Lung (tissue), 12 donors: ENCODE measurements around the gene NSMCE1. TPM values are rescaled to one million over a fixed set of nuclear protein-coding genes. Genes with fewer than 3 reads are reported as not detected.

ENCODE experiments used
- ATAC-seq: fragments of 200-7000 bp; cut with Tn5 transposase; one replicate; pipeline ENCODE4 v1.9.1; 2020; ENCODE audit warnings: moderate number of reproducible peaks; ENCODE audit not compliant: insufficient read depth, low FRiP score
- DNase-seq, 3 donors: peaks; one replicate each; pipeline ENCODE4 v3.0.0-alpha.2; 2013 to 2017
- H3K27ac ChIP-seq, 2 donors: one replicate each; pipeline ENCODE4 v1.5.1; 2013; ENCODE audit warnings: mild to moderate bottlenecking in 2 of 2, moderate library complexity in 2 of 2, control low read depth in 1 of 2, inconsistent platforms in 1 of 2, low read depth in 1 of 2, low read length in 1 of 2
- H3K27me3 ChIP-seq, 3 donors: one replicate each; pipeline ENCODE4 v1.5.1; 2013; ENCODE audit warnings: low read length in 2 of 3; ENCODE audit not compliant: control insufficient read depth in 3 of 3, insufficient read depth in 3 of 3
- H3K36me3 ChIP-seq, 4 donors: one replicate each; pipeline ENCODE4 v1.5.1; 2013; ENCODE audit warnings: low read length in 4 of 4, mild to moderate bottlenecking in 1 of 4, moderate library complexity in 1 of 4; ENCODE audit not compliant: control insufficient read depth in 4 of 4, insufficient read depth in 4 of 4
- H3K4me1 ChIP-seq, 5 donors: one replicate each; pipeline ENCODE4 v1.5.1; 2013; ENCODE audit warnings: low read length in 5 of 5, mild to moderate bottlenecking in 2 of 5, moderate library complexity in 1 of 5; ENCODE audit not compliant: control insufficient read depth in 5 of 5, insufficient read depth in 5 of 5
- H3K4me3 ChIP-seq: one replicate; pipeline ENCODE4 v1.5.1; 2013; ENCODE audit warnings: mild to moderate bottlenecking, control low read depth, moderate library complexity
- H3K9ac ChIP-seq, 2 donors: one replicate each; pipeline ENCODE4 v1.5.1; 2013; ENCODE audit warnings: low read length in 2 of 2, control low read depth in 1 of 2; ENCODE audit not compliant: insufficient read depth in 1 of 2
- H3K9me3 ChIP-seq, 4 donors: one replicate each; pipeline ENCODE4 v1.5.1; 2013; ENCODE audit warnings: low read length in 3 of 4, mild to moderate bottlenecking in 1 of 4, moderate library complexity in 1 of 4; ENCODE audit not compliant: control insufficient read depth in 4 of 4, insufficient read depth in 3 of 4
- CTCF ChIP-seq: IDR thresholded peaks from 2 replicates; pipeline ENCODE4 v1.5.1; 2012; ENCODE audit warnings: mild to moderate bottlenecking; ENCODE audit errors: control extremely low read depth, extremely low read depth
- WGBS, 2 donors: extraction: QIAGEN DNeasy Blood & Tissue Kit; methylation state at CpG; one replicate each; pipeline ENCODE4 v1.1.7; 2013; 5-methylcytosine and 5-hydroxymethylcytosine counted together
- polyA plus RNA-seq, 2 donors: library from polyadenylated mRNA; stranded (reverse); fragments of 200-250 nt; gene quantifications; one replicate each; pipeline ENCODE4 v1.2.1, GENCODE V29; 2013
- total RNA-seq, 2 donors: library from RNA; depleted of rRNA in 1 of 2; stranded (reverse); fragments of >200 nt in 1 of 2; gene quantifications; one replicate each; pipeline ENCODE4 v1.2.1, GENCODE V29; 2014 to 2021
- donor health status: control.
- donor health status: control.
- donor health status: Bipolar disorder and iron deficiency.
- donor health status: healthy.
- donor health status: DM: yes; HTN: yes; CAD: no.

The NSMCE1 gene
- total and polyA plus RNA-seq, 4 donors: 37.4 to 75.4 (median 57.2) TPM

- Histone ChIP-seq H3K9ac (no peak overlapping the region), H3K9me3 (peaks cover 0 to 3% (median 0%) of the 10 kb centered on the region in 4 donors), H3K36me3 (no peaks in the 10 kb centered on the region), H3K27ac (peak overlapping the region in 1 of 2 donors; percentile 6), H3K27me3 (no peaks in the 10 kb centered on the region), H3K4me1 (no peaks in the 10 kb centered on the region), H3K4me3 (no peak overlapping the region)
- WGBS, 2 donors: 60 to 61% methylated on average over 5 of the region's 5 CpGs
- DNase-seq (no peak), ATAC-seq (peak; percentile 41)
- TF ChIP-seq CTCF: no peak
Observed at GRCh38 chr16:27304881-27305745, 36.5 kb upstream of the NSMCE1 start.

DNA sequence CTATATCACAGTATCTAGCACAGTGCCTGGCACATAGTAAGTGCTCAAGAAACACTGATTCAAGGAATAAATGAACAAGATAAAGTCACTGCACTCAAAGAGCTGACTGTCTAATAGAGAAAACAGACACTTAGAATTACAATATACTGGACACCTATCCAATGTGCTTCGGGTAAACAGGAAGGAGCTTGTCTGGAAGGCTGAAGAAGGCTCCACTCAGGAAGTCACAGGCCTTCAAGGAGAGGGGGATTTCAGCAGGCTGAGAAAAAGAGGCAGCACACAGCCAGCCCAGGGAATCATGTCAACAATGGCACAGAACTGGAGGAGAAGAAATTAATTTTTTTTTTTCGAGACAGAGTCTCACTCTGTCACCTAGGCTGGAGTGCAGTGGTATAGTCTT lies 35.5 kb upstream of the NSMCE1 start:
- no peak for DNase-seq
- no peak overlapping the region for H3K9ac ChIP-seq
- H3K27ac ChIP-seq: no peak overlapping the region
- no peak for ATAC-seq
- peaks cover 0 to 3% (median 0%) of the 10 kb centered on the region in 4 donors for H3K9me3 ChIP-seq
- TF ChIP-seq CTCF: no peak
- no peak overlapping the region for H3K4me3 ChIP-seq
- no peaks in the 10 kb centered on the region for H3K27me3 ChIP-seq
- H3K4me1 ChIP-seq: no peaks in the 10 kb centered on the region
- WGBS, 2 donors: 52 to 54% methylated on average over 2 of the region's 2 CpGs
- no peaks in the 10 kb centered on the region for H3K36me3 ChIP-seq

DNA sequence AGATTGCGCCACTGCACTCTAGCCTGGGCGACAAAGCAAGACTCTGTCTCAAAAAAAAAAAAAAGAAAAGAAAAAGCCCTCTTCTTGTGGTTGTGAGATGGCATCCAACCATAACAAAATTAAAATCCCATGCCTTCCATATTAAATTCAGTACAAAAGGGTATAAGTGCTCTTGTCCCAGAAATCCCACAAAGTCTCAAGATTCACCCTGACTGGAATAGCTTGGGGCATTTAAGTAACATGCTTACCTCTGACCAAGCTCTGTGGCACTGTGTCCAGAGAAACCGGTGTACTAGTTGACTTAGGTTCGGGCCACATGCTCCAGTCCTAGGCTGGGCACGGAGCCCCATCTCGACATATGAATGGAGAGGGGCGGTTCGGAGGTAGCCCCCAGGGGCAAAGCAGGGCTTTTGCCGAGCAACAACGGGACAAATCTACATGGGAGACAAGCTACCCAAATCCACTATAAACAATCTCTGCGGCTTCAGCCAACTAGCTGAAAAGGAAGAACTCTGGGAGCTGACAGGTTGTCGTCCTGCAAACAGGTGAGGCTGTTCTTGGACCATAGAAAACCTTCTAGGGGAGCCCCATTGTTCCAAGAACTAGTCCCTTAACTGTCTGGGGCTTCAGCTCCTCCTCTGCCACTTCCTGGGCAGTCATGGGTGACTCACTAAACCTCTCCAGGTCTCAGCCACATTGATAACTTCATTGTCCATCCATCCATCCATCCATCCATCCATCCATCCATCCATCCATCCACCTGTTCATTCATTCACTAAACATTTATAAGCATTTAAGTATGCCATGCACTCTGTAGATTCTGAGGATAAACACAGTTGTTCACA lies 34.9 kb upstream of the NSMCE1 start:
- Histone ChIP-seq H3K4me1 (no peaks in the 10 kb centered on the region), H3K9ac (no peak overlapping the region), H3K36me3 (no peaks in the 10 kb centered on the region), H3K27ac (no peak overlapping the region), H3K4me3 (no peak overlapping the region), H3K9me3 (peaks cover 0 to 3% (median 0%) of the 10 kb centered on the region in 4 donors), H3K27me3 (no peaks in the 10 kb centered on the region)
- no peak for ATAC-seq
- no peak for DNase-seq
- 88 to 91% methylated on average over 12 of the region's 12 CpGs for WGBS, 2 donors
- no peak for TF ChIP-seq CTCF
